HepG2 (cell line): Measurements from ENCODE around the gene APOL4. TPM values are rescaled to one million over a fixed set of nuclear protein-coding genes. Genes with fewer than 3 reads are reported as not detected.

ENCODE experiments used
- BCLAF1 ChIP-seq: fragments of 450-650 bp; IDR thresholded peaks from 2 replicates; pipeline ENCODE4 v1.6.1; 2017; ENCODE audit warnings: mild to moderate bottlenecking
- CREM ChIP-seq, 2 experiments: sonication (generic) in 1 of 2; formaldehyde crosslinking in 1 of 2; IDR thresholded peaks; 2 replicates each; pipeline versions ENCODE4 v1.4.0 to v1.6.1; 2016 to 2020; ENCODE audit warnings: antibody characterized with exemption in 1 of 2, mild to moderate bottlenecking in 1 of 2, missing genetic modification reagents in 1 of 2
- FIP1L1 ChIP-seq: fragments of 200-400 bp; formaldehyde crosslinking; IDR thresholded peaks from 2 replicates; pipeline ENCODE4 v1.6.1; 2018; ENCODE audit warnings: low read depth, mild to moderate bottlenecking, low read length, moderate library complexity, borderline replicate concordance; ENCODE audit not compliant: insufficient read depth
- FOXK1 ChIP-seq: sonication (generic); formaldehyde crosslinking; IDR thresholded peaks from 2 replicates; pipeline ENCODE4 v1.4.0; 2020; ENCODE audit warnings: low read depth, missing genetic modification reagents, borderline replicate concordance
- HOMEZ ChIP-seq: IDR thresholded peaks from 2 replicates; pipeline ENCODE4 v1.6.1; 2016; ENCODE audit warnings: low read depth
- KDM5A ChIP-seq: fragments of 200-600 bp; sonication (generic); IDR thresholded peaks from 2 replicates; pipeline ENCODE4 v1.7.0; 2018; ENCODE audit warnings: antibody characterized with exemption, mild to moderate bottlenecking, low read length, borderline replicate concordance
- ONECUT2 ChIP-seq: sonication (generic); formaldehyde crosslinking; IDR thresholded peaks from 2 replicates; pipeline ENCODE4 v1.4.0; 2020; ENCODE audit warnings: missing genetic modification reagents
- PBX2 ChIP-seq: IDR thresholded peaks from 2 replicates; pipeline ENCODE4 v1.6.1; 2016; ENCODE audit warnings: control low read depth
- PHF5A ChIP-seq: IDR thresholded peaks from one replicate; pipeline ENCODE4 v1.6.1; 2018; ENCODE audit warnings: low read depth, missing genetic modification reagents; ENCODE audit not compliant: unreplicated experiment
- SIN3A ChIP-seq: IDR thresholded peaks from 2 replicates; pipeline ENCODE4 v1.6.1; 2011; ENCODE audit warnings: low read depth, mild to moderate bottlenecking, control low read depth, low read length, borderline replicate concordance
- SP2 ChIP-seq: sonication (generic); formaldehyde crosslinking; IDR thresholded peaks from 2 replicates; pipeline ENCODE4 v1.5.1; 2020; ENCODE audit warnings: mild to moderate bottlenecking, missing genetic modification reagents
- STAT6 ChIP-seq: sonication (generic); formaldehyde crosslinking; IDR thresholded peaks from 2 replicates; pipeline ENCODE4 v1.4.0; 2020; ENCODE audit warnings: missing genetic modification reagents, mild to moderate bottlenecking, borderline replicate concordance
- TBP ChIP-seq: sonication (generic); formaldehyde crosslinking; IDR thresholded peaks from 2 replicates; pipeline ENCODE4 v1.5.0; 2020; ENCODE audit warnings: missing genetic modification reagents
- THAP11 ChIP-seq: IDR thresholded peaks from 2 replicates; pipeline ENCODE4 v1.6.1; 2016; ENCODE audit warnings: missing biosample characterization, missing genetic modification reagents
- ZBTB37 ChIP-seq: sonication (generic); formaldehyde crosslinking; IDR thresholded peaks from 2 replicates; pipeline ENCODE4 v1.4.0; 2020; ENCODE audit warnings: mild to moderate bottlenecking, missing genetic modification reagents
- ZMYM2 ChIP-seq: sonication (generic); formaldehyde crosslinking; IDR thresholded peaks from 2 replicates; pipeline ENCODE4 v1.8.0; 2022; ENCODE audit warnings: mild to moderate bottlenecking, missing genetic modification reagents
- ZNF326 ChIP-seq: sonication (generic); formaldehyde crosslinking; IDR thresholded peaks from 2 replicates; pipeline ENCODE4 v1.4.0; 2020; ENCODE audit warnings: missing genetic modification reagents, borderline replicate concordance
- ZNF501 ChIP-seq: sonication (generic); formaldehyde crosslinking; IDR thresholded peaks from 2 replicates; pipeline ENCODE4 v1.5.1; 2020; ENCODE audit warnings: mild to moderate bottlenecking, moderate library complexity, missing genetic modification reagents
- ZNF670 ChIP-seq: sonication (generic); formaldehyde crosslinking; IDR thresholded peaks from 2 replicates; pipeline ENCODE4 v1.8.0; 2022; ENCODE audit warnings: mild to moderate bottlenecking, missing genetic modification reagents, borderline replicate concordance
- polyA plus RNA-seq, 8 experiments: library from polyadenylated mRNA; depleted of rRNA in 3 of 8; stranded (reverse) in 7 of 8; unstranded in 1 of 8; fragments of >200 nt; fragmentation: Illumina TruSeq in 4 of 8; extraction: Trizol in 4 of 8; gene quantifications; 2 replicates each; pipeline versions ENCODE4 v1.2.1 to v1.2.3, GENCODE V29; 2011 to 2016; ENCODE audit warnings: low read depth in 4 of 8, missing spikeins in 1 of 8, mixed read lengths in 1 of 8; ENCODE audit not compliant: insufficient read depth in 1 of 8
- total RNA-seq, 5 experiments: library from RNA; depleted of rRNA; stranded (reverse); fragments of >200 nt; fragmentation: Illumina TruSeq; extraction: Trizol; gene quantifications; 2 replicates each; pipeline ENCODE4 v1.2.3, GENCODE V29; 2016; ENCODE audit warnings: low read depth in 1 of 5

The APOL4 gene
- total and polyA plus RNA-seq, 2 of the 13 experiments (the other 11 are each of a cell fraction or from before 2014, with no cell fraction given) = 0.77 to 2.8 TPM

GRCh38 chr22:36239401-36240171 is 38.0 kb upstream of the APOL4 start, which contains the start of gene APOL2 (continued):
- TF ChIP-seq TBP (CRISPR knock-in tag) (no peak), PHF5A (CRISPR knock-in tag) (no peak), STAT6 (no peak), FIP1L1 (no peak), ZMYM2 (CRISPR knock-in tag) (no peak), ZNF326 (no peak), PBX2 (CRISPR knock-in tag) (no peak), FOXK1 (peak; percentile 99), HOMEZ (0 out of 2 replicates have a peak, but pooled peaks have one; percentile 31), ONECUT2 (CRISPR knock-in tag) (no peak), BCLAF1 (no peak), ZNF670 (CRISPR knock-in tag) (no peak), THAP11 (peak; percentile 85), SP2 (CRISPR knock-in tag) (no peak), ZNF501 (CRISPR knock-in tag) (no peak), KDM5A (no peak; the same call in 1 of the 2 replicates), CREM (IDR thresholded peaks at IDR 0.05) (peak; percentile 40; the same call in 1 of the 2 replicates), CREM (CRISPR knock-in tag; IDR thresholded peaks at IDR 0.05) (no peak), SIN3A (peak; percentile 95), ZBTB37 (CRISPR knock-in tag) (peak; percentile 22; the same call in 1 of the 2 replicates)
